Motor neuron (in vitro differentiated cells): ENCODE data around the gene TAAR5. TPM values are rescaled to one million over a fixed set of nuclear protein-coding genes. Genes with fewer than 3 reads are reported as not detected.
"Not testable (repeated sequence)": the region's sequence is repeated elsewhere in the genome, so short reads cannot be mapped to it uniquely, and the experiment has no call there.

Experiments
- ATAC-seq, 8 experiments: fragments of 200-7000 bp; cut with Tn5 transposase; replicated peaks in 6 of 8; 2 replicates each; pipeline ENCODE4 v1.8.0; 2021; ENCODE audit warnings: mild to moderate bottlenecking in 8 of 8, moderate library complexity in 8 of 8
- H3K27ac ChIP-seq, 2 donors: fragments of 250-450 bp; sonication (Bioruptor Pico); 2 replicates each; pipeline ENCODE4 v1.9.0; 2021; ENCODE audit warnings: antibody characterized with exemption in 2 of 2, mild to moderate bottlenecking in 2 of 2, moderate library complexity in 1 of 2
- H3K4me1 ChIP-seq, 2 donors: fragments of 250-450 bp; sonication (Bioruptor Pico); replicated peaks in 1 of 2; 2 replicates each; pipeline ENCODE4 v1.6.1; 2021; ENCODE audit warnings: antibody characterized with exemption in 2 of 2, mild to moderate bottlenecking in 2 of 2, moderate library complexity in 1 of 2
- H3K4me3 ChIP-seq, 5 donors: fragments of 250-450 bp; sonication (Bioruptor Pico); 2 replicates each; pipeline ENCODE4 v1.9.0; 2021; ENCODE audit warnings: antibody characterized with exemption in 5 of 5, mild to moderate bottlenecking in 5 of 5, moderate library complexity in 4 of 5
- WGBS, 10 experiments: fragments of 450-650 bp; shearing (Covaris generic); methylation state at CpG; one replicate each; pipeline ENCODE4 v1.0.0; 2022; 5-methylcytosine and 5-hydroxymethylcytosine counted together
- in situ Hi-C, 9 experiments: fragments of 400-800 bp; cut with MboI; loops; one replicate each; pipeline ENCODE4 v1.15.0; 2021; ENCODE audit warnings: low sequenced_read_pairs in 9 of 9, low pct_unique_long_range_greater_than_20kb in 2 of 9; ENCODE audit not compliant: unreplicated experiment in 9 of 9
- total RNA-seq, 8 experiments: library from RNA; unstranded; fragments of 300-600 nt; gene quantifications; 2 replicates each; pipeline versions ENCODE4 v1.2.3 to v1.2.4, GENCODE V29; 2022

The TAAR5 gene
- total RNA-seq, 8 experiments from 2014 or later = 0.17 to 0.28 TPM; not detected in 6

GRCh38 chr6:132560087-132560486, 29.5 kb downstream of the TAAR5 start:
- H3K4me1 ChIP-seq, ATAC-seq, H3K27ac ChIP-seq, H3K4me3 ChIP-seq, in situ Hi-C loops: not testable (repeated sequence)
- 0 to 90% (median 66%) methylated on average over 1 to 3 of the region's 3 CpGs; no CpG with 5 or more reads in 1 of the 10 experiments for WGBS, 10 experiments

- in situ Hi-C loops = no loop called here
- H3K4me1 ChIP-seq = no peaks in the 10 kb centered on the region
- ATAC-seq = no peak
- no peak within 1 kb of the TSS for H3K4me3 ChIP-seq
- H3K27ac ChIP-seq = no peak within 1 kb of the TSS
- 50 to 100% (median 94%) methylated on average over 1 to 2 of the region's 2 CpGs for WGBS, 10 experiments
Observed at GRCh38 chr6:132552372-132552771, 37.2 kb downstream of the TAAR5 start, which contains the start of gene TAAR8. Gene TAAR8, plus strand, starts transcription at chr6:132552672. Its CDS starts 21 bp downstream, at chr6:132552693.

GRCh38 chr6:132551214-132551613, 38.3 kb downstream of the TAAR5 start:
- in situ Hi-C loops = no loop called here
- Histone ChIP-seq H3K4me1 (no peaks in the 10 kb centered on the region), H3K27ac (no peak overlapping the region), H3K4me3 (no peak overlapping the region)
- ATAC-seq = no peak
- WGBS, 10 experiments = 0 to 86% (median 43%) methylated on average over 1 to 3 of the region's 4 CpGs; no CpG with 5 or more reads in 4 of the 10 experiments

GRCh38 chr6:132548746-132549463, 40.6 kb downstream of the TAAR5 start:
- ATAC-seq = no peak
- H3K4me3 ChIP-seq = no peak overlapping the region
- 17 to 100% (median 83%) methylated on average over 1 to 4 of the region's 4 CpGs; no CpG with 5 or more reads in 1 of the 10 experiments for WGBS, 10 experiments
- H3K27ac ChIP-seq = no peak overlapping the region
- in situ Hi-C loops = loop anchor here in 5 of 9 experiments (25.0 kb wide), 5 partner anchors 163 to 988 kb away; partner anchors contain the start of genes RPS12 (in 1 of the 5), SLC18B1 (in 1 of the 5), VNN1 (in 1 of the 5) and VNN2 (in 1 of the 5)
- H3K4me1 ChIP-seq = no peaks in the 10 kb centered on the region

- H3K27ac ChIP-seq = no peak overlapping the region
- in situ Hi-C loops = loop anchor here in 5 of 9 experiments (25.0 kb wide), 5 partner anchors 167 to 992 kb away; partner anchors contain the start of genes RPS12 (in 1 of the 5), SLC18B1 (in 1 of the 5), VNN1 (in 1 of the 5) and VNN2 (in 1 of the 5)
- H3K4me3 ChIP-seq = no peak overlapping the region
- H3K4me1 ChIP-seq = no peaks in the 10 kb centered on the region
- ATAC-seq = no peak
Observed at GRCh38 chr6:132544826-132545225, 44.7 kb downstream of the TAAR5 start.

Other genes starting within 250 kb of the TAAR5 start
- 10 to 100 TPM in 6 of 8 experiments, not detected in 2; 12.8 to 69.8 (median 29.3) TPM for gene MOXD1, start 188.3 kb downstream of the TAAR5 start, total RNA-seq
- 10 to 100 TPM; 12.7 to 56.3 (median 35.5) TPM for gene STX7, start 76.6 kb downstream of the TAAR5 start, total RNA-seq
- gene TAAR9, start 51.5 kb downstream of the TAAR5 start, total RNA-seq = not detected
- under 1 TPM in 1 of 8 experiments, not detected in 7; 0.17 TPM for gene TAAR8, start 37.1 kb downstream of the TAAR5 start, total RNA-seq
- gene TAAR6, start 19.4 kb downstream of the TAAR5 start, total RNA-seq = under 1 TPM in 2 of 8 experiments, not detected in 6; 0.17 to 0.47 TPM
- not detected for gene TAAR2, start 34.5 kb upstream of the TAAR5 start, total RNA-seq
- gene TAAR1, start 69.4 kb upstream of the TAAR5 start, total RNA-seq = under 1 TPM in 1 of 8 experiments, not detected in 7; 0.31 TPM
- gene VNN1, start 124.3 kb upstream of the TAAR5 start, total RNA-seq = under 1 TPM in 2 of 8 experiments, not detected in 6; 0.05 to 0.14 TPM
- 1 to 10 TPM in 1 of 8 experiments, under 1 TPM in 3, not detected in 4; 0.14 to 3.1 (median 0.29) TPM for gene VNN2, start 168.2 kb upstream of the TAAR5 start, total RNA-seq
- gene SLC18B1, start 208.9 kb upstream of the TAAR5 start, total RNA-seq = 10 to 100 TPM in 5 of 8 experiments, 1 to 10 TPM in 3; 6.7 to 22.0 (median 10.7) TPM
- gene RPS12, start 224.8 kb upstream of the TAAR5 start, total RNA-seq = 1,000 to 10,000 TPM; 1,076 to 3,063 (median 2,411) TPM